Psoas muscle (tissue), 8 donors: ENCODE results near the gene UBL3. TPM values are rescaled to one million over a fixed set of nuclear protein-coding genes. Genes with fewer than 3 reads are reported as not detected.

Source experiments
- ATAC-seq, 4 donors: fragments of 200-7000 bp; cut with Tn5 transposase; one replicate each; pipeline ENCODE4 v1.9.1; 2020; ENCODE audit warnings: moderate library complexity in 3 of 4, mild to moderate bottlenecking in 2 of 4
- DNase-seq, 2 donors: peaks; one replicate each; pipeline ENCODE4 v3.0.0-alpha.2; 2020
- H3K27ac ChIP-seq: fragments of 200-600 bp; one replicate; pipeline ENCODE4 v1.8.0; 2022
- H3K27me3 ChIP-seq, 3 donors: fragments of 200-600 bp in 1 of 3; one replicate each; pipeline versions ENCODE4 v1.6.1 to v1.8.0; 2013 to 2022; ENCODE audit warnings: low read length in 2 of 3, mild to moderate bottlenecking in 2 of 3, moderate library complexity in 1 of 3; ENCODE audit not compliant: insufficient read depth in 3 of 3
- H3K36me3 ChIP-seq, 2 donors: fragments of 200-600 bp in 1 of 2; one replicate each; pipeline versions ENCODE4 v1.6.1 to v1.8.0; 2013 to 2022; ENCODE audit warnings: low read depth in 1 of 2, mild to moderate bottlenecking in 1 of 2, moderate library complexity in 1 of 2; ENCODE audit not compliant: insufficient read depth in 1 of 2
- H3K4me1 ChIP-seq: fragments of 200-600 bp; one replicate; pipeline ENCODE4 v1.8.0; 2022
- H3K4me3 ChIP-seq: fragments of 200-600 bp; one replicate; pipeline ENCODE4 v1.8.0; 2022; ENCODE audit warnings: mild to moderate bottlenecking
- H3K9me3 ChIP-seq: fragments of 200-600 bp; one replicate; pipeline ENCODE4 v1.8.0; 2022
- WGBS, 3 donors: extraction: QIAGEN DNeasy Blood & Tissue Kit; methylation state at CpG; one replicate each; pipeline versions ENCODE4 v1.1.6 to v1.1.7; 2013; 5-methylcytosine and 5-hydroxymethylcytosine counted together
- intact Hi-C, 2 donors: fragments of 100-400 bp; cut with DNase I; formaldehyde crosslinking; loops; one replicate each; pipeline versions ENCODE4 v1.11.0 to v1.14.2; 2022
- polyA plus RNA-seq, 3 donors: library from polyadenylated mRNA; stranded (reverse); fragments of 200-250 nt; gene quantifications; one replicate each; pipeline ENCODE4 v1.2.3, GENCODE V29; 2013
- total RNA-seq, 4 donors: library from RNA; stranded (reverse); fragmentation: NEBNext Ultra II Directional in 2 of 4; extraction: Animal tissue kit (Norgen Biotek cat#: 25700) in 2 of 4; gene quantifications; one replicate each; pipeline versions ENCODE4 v1.2.1 to v1.2.4, GENCODE V29; 2021 to 2023
- TF ChIP-seq, protein P1 (sequence below): fragments of 200-600 bp; IDR thresholded peaks from one replicate; pipeline ENCODE4 v1.8.0; 2022; ENCODE audit warnings: antibody characterized with exemption
- donor health status: healthy with polysubstance abuse.
- donor health status: DM: no; HTN: no; CAD: no; lungs with moderate emphysema.
- donor health status: Bipolar disorder and iron deficiency.
- donor health status: healthy.
- donor health status: DM: yes; HTN: yes; CAD: no.
- donor health status: DM: no; HTN: no; CAD: no.
- donor health status: DM: no; HTN: no; CAD: no.
- donor health status: DM: yes; HTN: yes; CAD: no.

The UBL3 gene
- total and polyA plus RNA-seq, 7 donors = 15.7 to 43.8 (median 22.8) TPM

DNA sequence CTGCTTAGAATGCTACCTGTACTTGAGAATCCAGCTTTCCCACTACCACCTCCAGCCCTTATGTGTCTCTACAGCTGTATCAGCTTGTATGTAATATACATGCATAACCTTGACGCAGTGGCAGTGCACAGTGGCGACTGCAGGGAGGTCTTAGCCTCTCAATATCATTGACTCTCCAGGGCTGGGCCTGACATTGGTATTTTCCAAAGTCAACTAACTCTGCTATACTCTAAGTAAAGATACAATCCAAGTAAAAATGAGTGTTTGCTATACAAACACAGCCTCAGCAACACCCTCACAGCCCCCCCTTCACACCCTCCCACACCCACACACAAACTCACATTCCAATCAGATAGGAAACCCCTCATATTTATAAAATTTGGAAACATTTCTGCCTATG lies 6.7 kb upstream of the UBL3 start:
- Histone ChIP-seq H3K27me3 (no peaks in the 10 kb centered on the region), H3K9me3 (no peaks in the 10 kb centered on the region), H3K4me3 (no peak overlapping the region), H3K36me3 (no peaks in the 10 kb centered on the region), H3K27ac (no peak overlapping the region), H3K4me1 (peaks cover 6% of the 10 kb centered on the region)
- WGBS, 3 donors = 95 to 98% (median 96%) methylated on average over 2 of the region's 2 CpGs
- DNase-seq (no peak), ATAC-seq (no peak)
- TF ChIP-seq, protein P1, sequence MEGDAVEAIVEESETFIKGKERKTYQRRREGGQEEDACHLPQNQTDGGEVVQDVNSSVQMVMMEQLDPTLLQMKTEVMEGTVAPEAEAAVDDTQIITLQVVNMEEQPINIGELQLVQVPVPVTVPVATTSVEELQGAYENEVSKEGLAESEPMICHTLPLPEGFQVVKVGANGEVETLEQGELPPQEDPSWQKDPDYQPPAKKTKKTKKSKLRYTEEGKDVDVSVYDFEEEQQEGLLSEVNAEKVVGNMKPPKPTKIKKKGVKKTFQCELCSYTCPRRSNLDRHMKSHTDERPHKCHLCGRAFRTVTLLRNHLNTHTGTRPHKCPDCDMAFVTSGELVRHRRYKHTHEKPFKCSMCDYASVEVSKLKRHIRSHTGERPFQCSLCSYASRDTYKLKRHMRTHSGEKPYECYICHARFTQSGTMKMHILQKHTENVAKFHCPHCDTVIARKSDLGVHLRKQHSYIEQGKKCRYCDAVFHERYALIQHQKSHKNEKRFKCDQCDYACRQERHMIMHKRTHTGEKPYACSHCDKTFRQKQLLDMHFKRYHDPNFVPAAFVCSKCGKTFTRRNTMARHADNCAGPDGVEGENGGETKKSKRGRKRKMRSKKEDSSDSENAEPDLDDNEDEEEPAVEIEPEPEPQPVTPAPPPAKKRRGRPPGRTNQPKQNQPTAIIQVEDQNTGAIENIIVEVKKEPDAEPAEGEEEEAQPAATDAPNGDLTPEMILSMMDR = no peak
- intact Hi-C loops = loop anchor here in 1 of 2 donors (10.0 kb wide), 1 partner anchor 352 kb away; no protein-coding TSS in a partner anchor

DNA sequence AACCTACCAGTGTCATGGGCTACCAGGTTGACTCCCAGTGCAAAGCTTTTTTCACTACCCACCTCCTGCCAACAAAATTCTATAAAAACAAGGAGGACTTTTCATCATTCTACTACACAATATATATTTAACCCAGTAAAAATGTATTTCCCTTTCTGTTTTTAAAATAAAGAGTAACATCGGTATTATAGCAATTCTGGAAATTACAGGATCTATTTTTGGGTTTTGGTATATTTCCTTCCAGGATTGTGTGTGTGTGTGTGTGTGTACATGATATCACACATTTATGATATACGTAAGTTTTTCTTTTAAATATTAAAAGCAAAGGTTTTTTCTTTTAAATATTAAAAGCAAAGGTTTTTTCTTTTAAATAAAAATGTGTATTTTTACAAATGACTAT lies 6.0 kb upstream of the UBL3 start:
- no peaks in the 10 kb centered on the region for H3K36me3 ChIP-seq
- no peak overlapping the region for H3K4me3 ChIP-seq
- TF ChIP-seq, protein P1 = no peak
- 80 to 91% (median 86%) methylated on average over 2 of the region's 2 CpGs for WGBS, 3 donors
- H3K27ac ChIP-seq = no peak overlapping the region
- no peak for DNase-seq
- peaks cover 6% of the 10 kb centered on the region for H3K4me1 ChIP-seq
- intact Hi-C loops = loop anchor here in 1 of 2 donors (10.0 kb wide), 1 partner anchor 352 kb away; no protein-coding TSS in a partner anchor
- ATAC-seq = no peak
- no peaks in the 10 kb centered on the region for H3K27me3 ChIP-seq
- H3K9me3 ChIP-seq = no peaks in the 10 kb centered on the region

DNA sequence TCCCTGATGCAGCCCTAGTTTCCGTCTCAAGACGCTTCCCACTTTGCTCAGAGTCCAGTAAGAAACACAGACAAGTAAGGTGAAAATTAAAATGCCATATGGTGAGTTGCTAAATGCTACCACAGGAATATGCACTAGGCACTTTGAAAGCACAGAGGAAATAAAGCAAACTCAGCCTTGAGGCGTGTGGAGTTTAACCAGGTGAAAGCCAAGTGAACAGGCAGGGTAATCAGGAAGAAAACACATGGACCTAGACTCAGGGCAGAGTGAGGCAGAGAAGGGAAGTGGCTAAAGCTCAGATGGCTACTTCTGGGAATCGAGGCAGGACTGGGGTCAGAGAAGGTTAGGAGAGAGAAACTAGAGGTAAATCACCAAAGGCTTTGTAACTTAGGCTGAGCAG lies 5.4 kb upstream of the UBL3 start:
- intact Hi-C loops = loop anchor here in 1 of 2 donors (10.0 kb wide), 1 partner anchor 351 kb away; no protein-coding TSS in a partner anchor
- no peak for DNase-seq
- Histone ChIP-seq H3K36me3 (no peaks in the 10 kb centered on the region), H3K27me3 (no peaks in the 10 kb centered on the region), H3K27ac (no peak overlapping the region), H3K9me3 (no peaks in the 10 kb centered on the region), H3K4me3 (no peak overlapping the region), H3K4me1 (peaks cover 8% of the 10 kb centered on the region)
- WGBS, 3 donors = 51 to 64% (median 63%) methylated on average over 4 of the region's 4 CpGs
- no peak for ATAC-seq
- TF ChIP-seq, protein P1 = no peak

DNA sequence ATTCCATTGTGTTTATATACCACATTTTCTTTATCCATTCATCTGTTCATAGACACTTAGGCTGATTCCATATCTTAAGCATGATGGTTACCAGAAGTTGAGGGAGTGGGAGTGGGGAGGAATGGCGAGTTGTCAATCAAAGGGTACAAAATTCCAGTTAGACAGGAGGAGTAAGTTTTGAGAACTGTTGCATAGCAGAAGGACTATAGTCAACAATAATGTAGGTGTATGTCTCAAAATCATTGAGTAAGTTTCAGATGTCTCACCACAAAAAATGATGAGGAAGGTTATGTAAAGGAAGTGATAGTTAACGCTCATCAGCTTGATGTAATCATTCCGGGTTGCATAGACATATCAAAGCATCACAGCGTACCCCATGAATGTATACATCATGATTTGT lies 4.6 kb upstream of the UBL3 start:
- intact Hi-C loops = loop anchor here in 1 of 2 donors (10.0 kb wide), 1 partner anchor 350 kb away; no protein-coding TSS in a partner anchor
- peaks cover 9% of the 10 kb centered on the region for H3K4me1 ChIP-seq
- no peaks in the 10 kb centered on the region for H3K9me3 ChIP-seq
- no peak overlapping the region for H3K4me3 ChIP-seq
- no peaks in the 10 kb centered on the region for H3K36me3 ChIP-seq
- ATAC-seq (no peak), DNase-seq (no peak)
- TF ChIP-seq, protein P1 = no peak
- H3K27ac ChIP-seq = no peak overlapping the region
- WGBS, 3 donors = 96 to 97% (median 97%) methylated on average over 4 of the region's 4 CpGs
- no peaks in the 10 kb centered on the region for H3K27me3 ChIP-seq

DNA sequence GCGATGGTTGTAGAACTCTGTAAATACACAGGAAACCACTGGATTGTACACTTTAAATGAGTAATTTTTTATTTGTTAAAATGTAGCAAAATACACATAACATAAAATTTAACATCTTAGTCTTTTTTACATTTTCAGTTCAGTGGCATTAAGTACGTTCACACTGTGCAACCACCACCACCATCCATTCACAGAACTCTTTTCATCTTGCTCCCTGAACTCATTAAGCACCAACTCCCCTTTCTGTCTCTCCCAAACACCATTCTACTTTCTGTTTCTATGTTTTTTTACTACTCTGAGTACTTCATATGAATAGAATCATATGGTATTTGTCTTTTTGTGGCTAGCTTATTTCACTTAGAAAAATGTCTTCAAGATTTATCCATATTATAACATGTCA lies 2.7 kb upstream of the UBL3 start:
- intact Hi-C loops = loop anchor here (5.0 to 10.0 kb wide), 3 partner anchors 69 to 348 kb away; no protein-coding TSS in a partner anchor
- TF ChIP-seq, protein P1 = no peak
- 70 to 76% (median 72%) methylated on average over 2 of the region's 2 CpGs for WGBS, 3 donors
- no peak for ATAC-seq
- no peak overlapping the region for H3K27ac ChIP-seq
- H3K36me3 ChIP-seq = no peaks in the 10 kb centered on the region
- no peak for DNase-seq
- peaks cover 9% of the 10 kb centered on the region for H3K4me1 ChIP-seq
- H3K4me3 ChIP-seq = no peak overlapping the region
- no peaks in the 10 kb centered on the region for H3K9me3 ChIP-seq
- no peaks in the 10 kb centered on the region for H3K27me3 ChIP-seq
